ENCODE results near the gene SDR9C7. TPM values are rescaled to one million over a fixed set of nuclear protein-coding genes. Genes with fewer than 3 reads are reported as not detected.
"Not testable (repeated sequence)": the region's sequence is repeated elsewhere in the genome, so short reads cannot be mapped to it uniquely, and the experiment has no call there.

The SDR9C7 gene
- total RNA-seq, 1 donor from 2014 or later: not detected

GRCh38 chr12:56963557-56963956 is 29.3 kb upstream of the SDR9C7 start:
- H3K27ac Mint-ChIP-seq; intact Hi-C loops (cut with micrococcal nuclease); H3K36me3 Mint-ChIP-seq (ENCODE audit: low read depth); H3K4me3 Mint-ChIP-seq; DNase-seq (ENCODE audit: low spot score); H3K9me3 Mint-ChIP-seq; H3K27me3 Mint-ChIP-seq (ENCODE audit: insufficient read depth); H3K4me1 Mint-ChIP-seq (ENCODE audit: low read depth): not testable (repeated sequence)

- H3K9me3 Mint-ChIP-seq; H3K27ac Mint-ChIP-seq; DNase-seq (ENCODE audit: low spot score); H3K4me1 Mint-ChIP-seq (ENCODE audit: low read depth); H3K4me3 Mint-ChIP-seq; H3K27me3 Mint-ChIP-seq (ENCODE audit: insufficient read depth); H3K36me3 Mint-ChIP-seq (ENCODE audit: low read depth); intact Hi-C loops (cut with micrococcal nuclease): not testable (repeated sequence)
Observed at GRCh38 chr12:56962247-56962646, 28.0 kb upstream of the SDR9C7 start.

- DNase-seq (ENCODE audit: low spot score): no peak
- Mint-ChIP-seq H3K36me3 (ENCODE audit: low read depth) (no peaks in the 10 kb centered on the region), H3K27ac (no peak overlapping the region), H3K9me3 (peaks cover 5% of the 10 kb centered on the region), H3K4me1 (ENCODE audit: low read depth) (no peaks in the 10 kb centered on the region), H3K4me3 (no peak overlapping the region), H3K27me3 (ENCODE audit: insufficient read depth) (peaks cover 9% of the 10 kb centered on the region)
- intact Hi-C loops (cut with micrococcal nuclease): no loop called here
Observed at GRCh38 chr12:56958422-56958821, 24.2 kb upstream of the SDR9C7 start.

- H3K9me3 Mint-ChIP-seq: peaks cover 1% of the 10 kb centered on the region
- peaks cover 11% of the 10 kb centered on the region for H3K27me3 Mint-ChIP-seq (ENCODE audit: insufficient read depth)
- no peak within 1 kb of the TSS for H3K27ac Mint-ChIP-seq
- no peak for DNase-seq (ENCODE audit: low spot score)
- no peak within 1 kb of the TSS for H3K4me3 Mint-ChIP-seq
- intact Hi-C loops (cut with micrococcal nuclease): no loop called here
- no peaks in the 10 kb centered on the region for H3K4me1 Mint-ChIP-seq (ENCODE audit: low read depth)
- H3K36me3 Mint-ChIP-seq (ENCODE audit: low read depth): no peaks in the 10 kb centered on the region
Observed at GRCh38 chr12:56957229-56958052, 23.2 kb upstream of the SDR9C7 start, which contains the start of gene RDH16. Gene RDH16 (minus strand): TSS chr12:56957608. CDS start chr12:56957462, 146 bp downstream.

GRCh38 chr12:56955631-56956256 is 21.5 kb upstream of the SDR9C7 start:
- intact Hi-C loops (cut with micrococcal nuclease): no loop called here
- no peak overlapping the region for H3K27ac Mint-ChIP-seq
- no peak for DNase-seq (ENCODE audit: low spot score)
- no peaks in the 10 kb centered on the region for H3K9me3 Mint-ChIP-seq
- no peaks in the 10 kb centered on the region for H3K4me1 Mint-ChIP-seq (ENCODE audit: low read depth)
- no peaks in the 10 kb centered on the region for H3K36me3 Mint-ChIP-seq (ENCODE audit: low read depth)
- H3K27me3 Mint-ChIP-seq (ENCODE audit: insufficient read depth): peaks cover 4% of the 10 kb centered on the region
- H3K4me3 Mint-ChIP-seq: no peak overlapping the region

- Mint-ChIP-seq H3K4me3 (no peak overlapping the region), H3K36me3 (ENCODE audit: low read depth) (no peaks in the 10 kb centered on the region), H3K27me3 (ENCODE audit: insufficient read depth) (peaks cover 2% of the 10 kb centered on the region), H3K27ac (no peak overlapping the region), H3K9me3 (no peaks in the 10 kb centered on the region), H3K4me1 (ENCODE audit: low read depth) (no peaks in the 10 kb centered on the region)
- no peak for DNase-seq (ENCODE audit: low spot score)
- intact Hi-C loops (cut with micrococcal nuclease): no loop called here
Observed at GRCh38 chr12:56954958-56955355, 20.7 kb upstream of the SDR9C7 start.

GRCh38 chr12:56954057-56954957 is 20.1 kb upstream of the SDR9C7 start:
- Mint-ChIP-seq H3K4me3 (no peak overlapping the region), H3K4me1 (ENCODE audit: low read depth) (no peaks in the 10 kb centered on the region), H3K9me3 (no peaks in the 10 kb centered on the region), H3K36me3 (ENCODE audit: low read depth) (no peaks in the 10 kb centered on the region), H3K27me3 (ENCODE audit: insufficient read depth) (peaks cover 2% of the 10 kb centered on the region), H3K27ac (no peak overlapping the region)
- no peak for DNase-seq (ENCODE audit: low spot score)
- intact Hi-C loops (cut with micrococcal nuclease): no loop called here

- peaks cover 2% of the 10 kb centered on the region for H3K27me3 Mint-ChIP-seq (ENCODE audit: insufficient read depth)
- no peaks in the 10 kb centered on the region for H3K9me3 Mint-ChIP-seq
- no peak overlapping the region for H3K27ac Mint-ChIP-seq
- no peak for DNase-seq (ENCODE audit: low spot score)
- intact Hi-C loops (cut with micrococcal nuclease): no loop called here
- no peaks in the 10 kb centered on the region for H3K4me1 Mint-ChIP-seq (ENCODE audit: low read depth)
- H3K36me3 Mint-ChIP-seq (ENCODE audit: low read depth): no peaks in the 10 kb centered on the region
- no peak overlapping the region for H3K4me3 Mint-ChIP-seq
Observed at GRCh38 chr12:56953314-56953713, 19.1 kb upstream of the SDR9C7 start.

GRCh38 chr12:56951582-56952339 is 17.6 kb upstream of the SDR9C7 start:
- Mint-ChIP-seq H3K4me1 (ENCODE audit: low read depth) (no peaks in the 10 kb centered on the region), H3K4me3 (no peak overlapping the region), H3K9me3 (no peaks in the 10 kb centered on the region), H3K36me3 (ENCODE audit: low read depth) (no peaks in the 10 kb centered on the region), H3K27ac (no peak overlapping the region), H3K27me3 (ENCODE audit: insufficient read depth) (peaks cover 2% of the 10 kb centered on the region)
- no peak for DNase-seq (ENCODE audit: low spot score)
- intact Hi-C loops (cut with micrococcal nuclease): no loop called here

- no peak overlapping the region for H3K4me3 Mint-ChIP-seq
- intact Hi-C loops (cut with micrococcal nuclease): no loop called here
- H3K27me3 Mint-ChIP-seq (ENCODE audit: insufficient read depth): peaks cover 26% of the 10 kb centered on the region
- H3K36me3 Mint-ChIP-seq (ENCODE audit: low read depth): no peaks in the 10 kb centered on the region
- no peaks in the 10 kb centered on the region for H3K4me1 Mint-ChIP-seq (ENCODE audit: low read depth)
- H3K27ac Mint-ChIP-seq: no peak overlapping the region
- no peak for DNase-seq (ENCODE audit: low spot score)
- no peaks in the 10 kb centered on the region for H3K9me3 Mint-ChIP-seq
Observed at GRCh38 chr12:56948881-56949280, 14.7 kb upstream of the SDR9C7 start.

GRCh38 chr12:56948457-56948777 is 14.2 kb upstream of the SDR9C7 start:
- no peaks in the 10 kb centered on the region for H3K36me3 Mint-ChIP-seq (ENCODE audit: low read depth)
- no peak for DNase-seq (ENCODE audit: low spot score)
- H3K27me3 Mint-ChIP-seq (ENCODE audit: insufficient read depth): peaks cover 26% of the 10 kb centered on the region
- H3K27ac Mint-ChIP-seq: no peak overlapping the region
- H3K9me3 Mint-ChIP-seq: no peaks in the 10 kb centered on the region
- intact Hi-C loops (cut with micrococcal nuclease): no loop called here
- H3K4me1 Mint-ChIP-seq (ENCODE audit: low read depth): no peaks in the 10 kb centered on the region
- H3K4me3 Mint-ChIP-seq: no peak overlapping the region

GRCh38 chr12:56947633-56948456 is 13.6 kb upstream of the SDR9C7 start:
- no peaks in the 10 kb centered on the region for H3K4me1 Mint-ChIP-seq (ENCODE audit: low read depth)
- no peak overlapping the region for H3K4me3 Mint-ChIP-seq
- no peak overlapping the region for H3K27ac Mint-ChIP-seq
- no peak for DNase-seq (ENCODE audit: low spot score)
- intact Hi-C loops (cut with micrococcal nuclease): no loop called here
- no peaks in the 10 kb centered on the region for H3K9me3 Mint-ChIP-seq
- peaks cover 27% of the 10 kb centered on the region for H3K27me3 Mint-ChIP-seq (ENCODE audit: insufficient read depth)
- H3K36me3 Mint-ChIP-seq (ENCODE audit: low read depth): no peaks in the 10 kb centered on the region

Data from activated T-helper 1 cell treated with anti-CD3 and anti-CD28 coated beads, Interleukin-12 subunit alpha, Interleukin-12 subunit beta, Interleukin-2, Interleukin-4 antibody, amounts not matched to agents 30 ng/mL and 10 ng/mL and 1 ng/mL, durations not matched to agents 14 hours and 24 hours and 36 hours (primary cell).